Astrocyte (in vitro differentiated cells and primary cell): ENCODE measurements around the gene LATS2. TPM values are rescaled to one million over a fixed set of nuclear protein-coding genes. Genes with fewer than 3 reads are reported as not detected.

Experiments used
- DNase-seq: peaks from one replicate; pipeline ENCODE4 v3.0.0-alpha.2; 2010; ENCODE audit warnings: low read depth
- FAIRE-seq: peaks from 2 replicates; lab custom pipeline; 2011; peaks lifted over from hg19 to GRCh38; lab: Jason Lieb, UNC
- H2AFZ ChIP-seq: 2 replicates; pipeline ENCODE4 v1.6.0; 2012; ENCODE audit warnings: low read depth, low read length, inconsistent platforms
- H3K27ac ChIP-seq: 2 replicates; pipeline ENCODE4 v1.5.1; 2011; ENCODE audit warnings: low read depth, low read length, inconsistent platforms
- H3K27me3 ChIP-seq: 2 replicates; pipeline ENCODE4 v1.6.0; 2011; ENCODE audit warnings: low read length, inconsistent platforms; ENCODE audit not compliant: insufficient read depth
- H3K36me3 ChIP-seq: 2 replicates; pipeline ENCODE4 v1.5.1; 2011; ENCODE audit warnings: low read length, inconsistent platforms; ENCODE audit not compliant: insufficient read depth
- H3K4me1 ChIP-seq: 2 replicates; pipeline ENCODE4 v1.5.1; 2011; ENCODE audit warnings: low read length, inconsistent platforms; ENCODE audit not compliant: insufficient read depth
- H3K4me2 ChIP-seq: 2 replicates; pipeline ENCODE4 v1.6.0; 2012; ENCODE audit warnings: low read length, inconsistent platforms
- H3K4me3 ChIP-seq: 2 replicates; pipeline ENCODE4 v1.5.1; 2011; ENCODE audit warnings: low read depth, mild to moderate bottlenecking, low read length, inconsistent platforms; ENCODE audit not compliant: insufficient read depth
- H3K79me2 ChIP-seq: 2 replicates; pipeline ENCODE4 v1.6.0; 2012; ENCODE audit warnings: mild to moderate bottlenecking, low read length, inconsistent platforms; ENCODE audit not compliant: insufficient read depth
- H3K9ac ChIP-seq: 2 replicates; pipeline ENCODE4 v1.6.0; 2012; ENCODE audit warnings: mild to moderate bottlenecking, low read length, inconsistent platforms
- H3K9me3 ChIP-seq: 2 replicates; pipeline ENCODE4 v1.5.1; 2012; ENCODE audit warnings: low read depth, mild to moderate bottlenecking, low read length, inconsistent platforms; ENCODE audit not compliant: insufficient read depth
- H4K20me1 ChIP-seq: 2 replicates; pipeline ENCODE4 v1.6.0; 2012; ENCODE audit warnings: low read length, inconsistent platforms; ENCODE audit not compliant: insufficient read depth
- H3K27ac Mint-ChIP-seq: one replicate; pipeline ENCODE4 v1.8.0; 2021; ENCODE audit warnings: mild to moderate bottlenecking, mixed read lengths; ENCODE audit not compliant: unreplicated experiment
- H3K27me3 Mint-ChIP-seq: one replicate; pipeline ENCODE4 v1.8.0; 2021; ENCODE audit warnings: low read depth, mixed read lengths; ENCODE audit not compliant: unreplicated experiment
- H3K36me3 Mint-ChIP-seq: one replicate; pipeline ENCODE4 v1.8.0; 2021; ENCODE audit warnings: low read depth, mixed read lengths; ENCODE audit not compliant: unreplicated experiment
- H3K4me1 Mint-ChIP-seq: one replicate; pipeline ENCODE4 v1.8.0; 2021; ENCODE audit warnings: low read depth, mixed read lengths; ENCODE audit not compliant: unreplicated experiment
- H3K4me3 Mint-ChIP-seq: one replicate; pipeline ENCODE4 v1.8.0; 2021; ENCODE audit warnings: mild to moderate bottlenecking, moderate library complexity, mixed read lengths; ENCODE audit not compliant: unreplicated experiment
- H3K9me3 Mint-ChIP-seq: one replicate; pipeline ENCODE4 v1.8.0; 2021; ENCODE audit warnings: mild to moderate bottlenecking, mixed read lengths; ENCODE audit not compliant: unreplicated experiment
- CTCF ChIP-seq: IDR thresholded peaks from 2 replicates; pipeline ENCODE4 v1.5.1; 2011; ENCODE audit warnings: low read depth, mild to moderate bottlenecking, inconsistent platforms, low read length, moderate library complexity; ENCODE audit not compliant: insufficient read depth
- EZH2 ChIP-seq: IDR thresholded peaks from 2 replicates; pipeline ENCODE4 v1.6.1; 2012; ENCODE audit warnings: mild to moderate bottlenecking, low read length, inconsistent platforms; ENCODE audit not compliant: insufficient read depth
- total RNA-seq: library from RNA; stranded (reverse); gene quantifications from 2 replicates; pipeline ENCODE4 v1.2.1, GENCODE V29; 2021

The LATS2 gene
- total RNA-seq, 1 donor from 2014 or later = 46.7 TPM

GRCh38 chr13:21037656-21038055 is 23.7 kb downstream of the LATS2 start:
- peaks cover 37% of the 10 kb centered on the region for H3K4me1 Mint-ChIP-seq
- Histone ChIP-seq H3K36me3 (peaks cover 2% of the 10 kb centered on the region), H4K20me1 (peaks cover 94% of the 10 kb centered on the region), H2AFZ (no peak overlapping the region), H3K9ac (no peak overlapping the region), H3K27ac (no peak overlapping the region), H3K4me1 (peaks cover 32% of the 10 kb centered on the region), H3K9me3 (no peaks in the 10 kb centered on the region), H3K4me3 (no peak overlapping the region), H3K79me2 (peaks cover 99% of the 10 kb centered on the region), H3K4me2 (no peak overlapping the region), H3K27me3 (no peaks in the 10 kb centered on the region)
- peaks cover 6% of the 10 kb centered on the region for H3K36me3 Mint-ChIP-seq
- FAIRE-seq (no peak), DNase-seq (no peak)
- H3K27me3 Mint-ChIP-seq = no peaks in the 10 kb centered on the region
- H3K9me3 Mint-ChIP-seq = no peaks in the 10 kb centered on the region
- H3K4me3 Mint-ChIP-seq = no peak overlapping the region
- no peak overlapping the region for H3K27ac Mint-ChIP-seq
- TF ChIP-seq EZH2 (no peak), CTCF (no peak)

- no peak overlapping the region for H3K4me3 Mint-ChIP-seq
- Histone ChIP-seq H3K79me2 (peaks cover 100% of the 10 kb centered on the region), H4K20me1 (peaks cover 95% of the 10 kb centered on the region), H3K4me2 (no peak overlapping the region), H2AFZ (no peak overlapping the region), H3K9me3 (no peaks in the 10 kb centered on the region), H3K4me3 (no peak overlapping the region), H3K9ac (no peak overlapping the region), H3K36me3 (no peaks in the 10 kb centered on the region), H3K4me1 (peaks cover 32% of the 10 kb centered on the region), H3K27ac (no peak overlapping the region), H3K27me3 (no peaks in the 10 kb centered on the region)
- H3K9me3 Mint-ChIP-seq = no peaks in the 10 kb centered on the region
- TF ChIP-seq EZH2 = no peak
- no peak for TF ChIP-seq CTCF
- H3K4me1 Mint-ChIP-seq = peaks cover 49% of the 10 kb centered on the region
- H3K27me3 Mint-ChIP-seq = no peaks in the 10 kb centered on the region
- no peak overlapping the region for H3K27ac Mint-ChIP-seq
- H3K36me3 Mint-ChIP-seq = peaks cover 6% of the 10 kb centered on the region
- no peak for DNase-seq
- no peak for FAIRE-seq
Measured at GRCh38 chr13:21035498-21035897, 25.9 kb downstream of the LATS2 start.

DNA sequence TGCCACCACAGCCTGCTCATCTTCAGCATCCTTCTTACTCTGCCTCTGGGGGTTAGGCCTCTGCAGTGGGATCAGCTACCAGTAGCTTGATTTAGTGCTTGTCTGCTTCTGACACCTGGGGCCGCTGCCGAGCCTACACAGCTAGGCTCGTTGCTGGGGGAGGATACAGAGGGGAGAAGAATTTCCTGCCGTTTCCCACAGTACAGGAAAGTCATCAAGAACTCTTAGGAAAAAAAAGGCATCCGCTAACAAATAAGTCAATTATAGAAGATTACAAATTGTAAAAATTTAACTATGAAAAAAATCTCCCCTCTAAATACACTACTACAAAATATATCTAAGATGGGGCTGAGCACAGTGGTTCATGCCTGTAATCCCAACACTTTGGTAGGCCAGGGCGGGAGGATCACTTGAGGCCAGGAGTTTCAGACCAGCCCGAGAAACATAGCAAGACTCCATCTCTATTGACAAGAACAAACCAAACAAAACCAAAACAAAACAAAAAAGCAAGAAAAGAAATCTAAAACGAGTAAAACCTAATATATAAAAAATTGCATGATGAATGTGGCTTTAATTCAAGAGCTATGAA is 26.7 kb downstream of the LATS2 start:
- no peaks in the 10 kb centered on the region for H3K9me3 ChIP-seq
- peak overlapping the region; percentile 59 for H3K4me2 ChIP-seq
- Mint-ChIP-seq H3K4me1 (peaks cover 49% of the 10 kb centered on the region), H3K27me3 (no peaks in the 10 kb centered on the region), H3K4me3 (peak overlapping the region; percentile 31), H3K36me3 (peaks cover 3% of the 10 kb centered on the region), H3K9me3 (no peaks in the 10 kb centered on the region), H3K27ac (peak overlapping the region; percentile 85)
- peak; percentile 65 for DNase-seq
- peak overlapping the region; percentile 44 for H3K27ac ChIP-seq
- H3K36me3 ChIP-seq = no peaks in the 10 kb centered on the region
- peaks cover 31% of the 10 kb centered on the region for H3K4me1 ChIP-seq
- no peak overlapping the region for H2AFZ ChIP-seq
- peaks cover 100% of the 10 kb centered on the region for H3K79me2 ChIP-seq
- TF ChIP-seq CTCF (no peak), EZH2 (no peak)
- H3K9ac ChIP-seq = peak overlapping the region; percentile 24
- no peak for FAIRE-seq
- H3K4me3 ChIP-seq = no peak overlapping the region
- peaks cover 87% of the 10 kb centered on the region for H4K20me1 ChIP-seq
- H3K27me3 ChIP-seq = no peaks in the 10 kb centered on the region
